GM19351 (cell line): Measurements from ENCODE around the gene OR51T1.

ENCODE experiments used
- ATAC-seq: cut with Tn5 transposase; IDR thresholded peaks from one replicate; pipeline ENCODE4 v1.9.1; 2021; ENCODE audit warnings: mild to moderate bottlenecking, moderate library complexity; ENCODE audit not compliant: unreplicated experiment

OR51T1 gene

GRCh38 chr11:4924239-4924638, 42.5 kb downstream of the OR51T1 start, which contains the start of gene OR51G1:
Gene OR51G1, minus strand, starts transcription at chr11:4924339. Its CDS starts 0 bp downstream, at chr11:4924339.
- ATAC-seq: no peak

GRCh38 chr11:4926608-4927007, 44.9 kb downstream of the OR51T1 start:
- no peak for ATAC-seq
